B cell (primary cell): Measurements from ENCODE around the gene CDT1. TPM values are rescaled to one million over a fixed set of nuclear protein-coding genes. Genes with fewer than 3 reads are reported as not detected.

Experiments
- ATAC-seq: fragments of 200-7000 bp; cut with Tn5 transposase; one replicate; pipeline ENCODE4 v1.10.0; 2021; ENCODE audit warnings: low read depth, mild to moderate bottlenecking, moderate number of reproducible peaks, moderate library complexity
- CTCF ChIA-PET: fragments of 350-600 bp; sonication (Branson Sonifier 250); formaldehyde crosslinking; loops from one replicate; lab custom pipeline; 2021; ENCODE audit warnings: antibody characterized with exemption, inconsistent platforms; lab: Charles Lee
- POLR2A ChIA-PET: fragments of 350-600 bp; sonication (Branson Sonifier 250); formaldehyde crosslinking; loops from one replicate; lab custom pipeline; 2021; ENCODE audit warnings: antibody characterized with exemption; lab: Charles Lee
- DNase-seq: peaks from one replicate; pipeline ENCODE4 v3.0.0; 2013
- H2AFZ ChIP-seq: 2 replicates; pipeline ENCODE4 v1.6.1; 2012; ENCODE audit warnings: mild to moderate bottlenecking, low read depth, low read length; ENCODE audit not compliant: insufficient read depth, poor library complexity, severe bottlenecking
- H3K27ac ChIP-seq, 2 donors: 1 replicate in 1 of 2; 2 replicates in 1 of 2; pipeline ENCODE4 v1.5.1; 2012 to 2013; ENCODE audit warnings: low read length in 2 of 2, mild to moderate bottlenecking in 2 of 2, moderate library complexity in 1 of 2
- H3K27me3 ChIP-seq, 4 experiments: fragments of 200-600 bp in 1 of 4; sonication (generic) in 1 of 4; replicated peaks in 1 of 4; 1 replicate in 2 of 4; 2 replicates in 2 of 4; pipeline versions ENCODE4 v1.6.1 to v1.7.0; 2013 to 2016; ENCODE audit warnings: low read length in 3 of 4, mild to moderate bottlenecking in 2 of 4, mixed read lengths in 1 of 4, moderate library complexity in 1 of 4; ENCODE audit not compliant: insufficient read depth in 4 of 4, control insufficient read depth in 3 of 4; ENCODE audit errors: control extremely low read depth in 1 of 4
- H3K36me3 ChIP-seq, 2 experiments: replicated peaks in 1 of 2; 1 replicate in 1 of 2; 2 replicates in 1 of 2; pipeline versions ENCODE4 v1.6.1 to v1.7.1; 2013; ENCODE audit warnings: low read length in 1 of 2; ENCODE audit not compliant: insufficient read depth in 2 of 2, control insufficient read depth in 1 of 2; ENCODE audit errors: control extremely low read depth in 1 of 2, extremely low read depth in 1 of 2
- H3K4me1 ChIP-seq, 2 donors: fragments of 200-600 bp in 1 of 2; sonication (generic) in 1 of 2; 1 replicate in 1 of 2; 2 replicates in 1 of 2; pipeline versions ENCODE4 v1.5.1 to v1.6.1; 2013 to 2017; ENCODE audit warnings: low read length in 2 of 2; ENCODE audit not compliant: control insufficient read depth in 2 of 2, insufficient read depth in 2 of 2
- H3K4me2 ChIP-seq: replicated peaks from 2 replicates; pipeline ENCODE3; 2012; ENCODE audit warnings: mild to moderate bottlenecking, low read depth, low read length; ENCODE audit not compliant: poor library complexity, severe bottlenecking
- H3K4me3 ChIP-seq, 5 experiments: fragments of 200-600 bp in 1 of 5; sonication (generic) in 1 of 5; 1 replicate in 3 of 5; 2 replicates in 2 of 5; pipeline versions ENCODE4 v1.5.1 to v1.7.0; 2011 to 2016; ENCODE audit warnings: low read length in 4 of 5, mild to moderate bottlenecking in 4 of 5, low read depth in 2 of 5, control low read depth in 1 of 5, moderate library complexity in 1 of 5; ENCODE audit not compliant: insufficient read depth in 1 of 5; ENCODE audit errors: control extremely low read depth in 1 of 5, extremely low read depth in 1 of 5
- H3K79me2 ChIP-seq: fragments of 200-600 bp; sonication (generic); one replicate; pipeline ENCODE4 v1.6.0; 2016; ENCODE audit warnings: low read length; ENCODE audit not compliant: control insufficient read depth, insufficient read depth
- H3K9ac ChIP-seq: fragments of 200-600 bp; sonication (generic); 2 replicates; pipeline ENCODE4 v1.6.1; 2017; ENCODE audit warnings: mild to moderate bottlenecking, low read length, moderate library complexity
- H3K9me3 ChIP-seq, 3 donors: one replicate each; pipeline versions ENCODE4 v1.6.1 to v1.7.1; 2013; ENCODE audit warnings: low read length in 2 of 3; ENCODE audit not compliant: control insufficient read depth in 2 of 3, insufficient read depth in 1 of 3; ENCODE audit errors: control extremely low read depth in 1 of 3
- H4K20me1 ChIP-seq: 2 replicates; pipeline ENCODE4 v1.6.0; 2012; ENCODE audit warnings: mild to moderate bottlenecking, low read length; ENCODE audit not compliant: insufficient read depth, control insufficient read depth, poor library complexity, severe bottlenecking
- H3K27ac Mint-ChIP-seq: one replicate; pipeline ENCODE4 v1.8.0; 2021; ENCODE audit warnings: mixed read lengths
- H3K27me3 Mint-ChIP-seq: one replicate; pipeline ENCODE4 v1.8.0; 2021; ENCODE audit warnings: mixed read lengths
- H3K4me1 Mint-ChIP-seq: one replicate; pipeline ENCODE4 v1.8.0; 2021; ENCODE audit warnings: mixed read lengths
- H3K4me3 Mint-ChIP-seq: one replicate; pipeline ENCODE4 v1.8.0; 2021; ENCODE audit warnings: mixed read lengths
- H3K9me3 Mint-ChIP-seq: one replicate; pipeline ENCODE4 v1.8.0; 2022; ENCODE audit warnings: mixed read lengths; ENCODE audit not compliant: insufficient read depth
- EZH2 ChIP-seq: IDR thresholded peaks from 2 replicates; pipeline ENCODE4 v1.6.1; 2012; ENCODE audit warnings: borderline replicate concordance, low read depth, mild to moderate bottlenecking, moderate library complexity, low read length; ENCODE audit not compliant: insufficient read depth, poor library complexity, severe bottlenecking
- WGBS: methylation state at CpG from one replicate; pipeline ENCODE4 v1.1.5; 2013; ENCODE audit warnings: missing lambda C conversion rate; ENCODE audit not compliant: insufficient coverage; 5-methylcytosine and 5-hydroxymethylcytosine counted together
- intact Hi-C: fragments of 100-400 bp; cut with micrococcal nuclease; formaldehyde crosslinking; loops from one replicate; pipeline ENCODE4 v1.10.0; 2022
- polyA plus RNA-seq: library from polyadenylated mRNA; depleted of rRNA; stranded (reverse); fragments of >200 nt; gene quantifications from 2 replicates; pipeline ENCODE4 v1.2.3, GENCODE V29; 2012
- total RNA-seq, 2 donors: library from RNA; stranded (reverse); fragments of 120-200 nt in 1 of 2; gene quantifications; 1 replicate in 1 of 2; 2 replicates in 1 of 2; pipeline versions ENCODE4 v1.2.3 to v1.2.4, GENCODE V29; 2013 to 2022
- TF ChIP-seq, protein P1 (sequence below): fragments of 200-600 bp; IDR thresholded peaks from one replicate; pipeline ENCODE4 v1.8.0; 2022; ENCODE audit warnings: antibody characterized with exemption, mild to moderate bottlenecking

The CDT1 gene
- total and polyA plus RNA-seq, 2 donors (not counting 1 experiment from before 2014, with no cell fraction given) = 0.27 to 0.36 TPM

DNA sequence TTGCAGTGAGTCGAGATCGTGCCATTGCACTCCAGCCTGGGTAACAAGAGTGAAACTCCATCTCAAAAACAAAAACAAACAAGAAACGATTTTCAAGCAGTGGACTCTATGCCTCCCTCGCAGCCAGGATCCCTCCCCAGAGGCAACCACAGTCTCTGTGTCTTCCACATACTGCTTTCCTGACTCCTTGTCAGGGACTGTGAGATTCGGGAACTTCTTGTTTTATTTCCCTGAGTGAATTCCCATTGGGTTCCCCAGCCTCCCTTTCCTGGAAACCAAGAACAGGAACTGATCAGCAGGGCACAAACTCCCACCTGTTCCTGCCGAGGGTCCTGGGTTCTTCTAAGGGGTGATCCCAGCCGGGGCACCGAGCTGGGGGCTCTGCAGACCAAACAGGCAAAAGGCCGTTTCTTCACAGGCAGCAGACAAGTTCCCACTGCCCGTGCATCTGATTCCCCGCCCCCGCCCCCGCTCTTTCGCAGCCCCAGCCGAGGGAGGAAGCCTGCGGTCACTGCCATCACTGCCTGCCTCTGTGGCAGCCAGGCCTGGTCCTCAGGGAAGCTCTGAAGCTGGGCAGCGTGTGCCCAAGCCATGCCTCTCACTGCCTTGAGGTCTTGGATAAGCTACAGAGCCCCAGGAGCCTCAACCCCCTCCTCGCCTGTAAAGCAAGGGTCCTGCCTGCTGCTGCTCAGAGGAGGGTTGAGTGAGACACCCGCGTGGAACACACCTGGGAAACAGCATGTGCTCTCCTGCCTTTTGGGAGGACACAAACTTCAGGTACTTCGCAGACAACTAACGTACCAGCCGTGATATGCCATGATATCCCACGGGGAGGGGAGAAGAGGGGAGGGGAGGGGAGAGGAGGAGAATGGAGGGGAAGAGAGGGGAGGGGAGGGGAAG is 13.0 kb upstream of the CDT1 start:
- TF ChIP-seq, protein P1, sequence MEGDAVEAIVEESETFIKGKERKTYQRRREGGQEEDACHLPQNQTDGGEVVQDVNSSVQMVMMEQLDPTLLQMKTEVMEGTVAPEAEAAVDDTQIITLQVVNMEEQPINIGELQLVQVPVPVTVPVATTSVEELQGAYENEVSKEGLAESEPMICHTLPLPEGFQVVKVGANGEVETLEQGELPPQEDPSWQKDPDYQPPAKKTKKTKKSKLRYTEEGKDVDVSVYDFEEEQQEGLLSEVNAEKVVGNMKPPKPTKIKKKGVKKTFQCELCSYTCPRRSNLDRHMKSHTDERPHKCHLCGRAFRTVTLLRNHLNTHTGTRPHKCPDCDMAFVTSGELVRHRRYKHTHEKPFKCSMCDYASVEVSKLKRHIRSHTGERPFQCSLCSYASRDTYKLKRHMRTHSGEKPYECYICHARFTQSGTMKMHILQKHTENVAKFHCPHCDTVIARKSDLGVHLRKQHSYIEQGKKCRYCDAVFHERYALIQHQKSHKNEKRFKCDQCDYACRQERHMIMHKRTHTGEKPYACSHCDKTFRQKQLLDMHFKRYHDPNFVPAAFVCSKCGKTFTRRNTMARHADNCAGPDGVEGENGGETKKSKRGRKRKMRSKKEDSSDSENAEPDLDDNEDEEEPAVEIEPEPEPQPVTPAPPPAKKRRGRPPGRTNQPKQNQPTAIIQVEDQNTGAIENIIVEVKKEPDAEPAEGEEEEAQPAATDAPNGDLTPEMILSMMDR = no peak
- TF ChIP-seq EZH2 = no peak
- POLR2A ChIA-PET = interaction anchor here (1.2 kb wide), 1 partner anchor 9 kb away, joined by 4 read pairs; no protein-coding TSS in a partner anchor
- Histone ChIP-seq H3K27me3 (no peaks in the 10 kb centered on the region), H2AFZ (peak overlapping the region; percentile 42), H3K27ac (peak overlapping the region; percentile 36 to 64), H4K20me1 (no peaks in the 10 kb centered on the region), H3K36me3 (no peaks in the 10 kb centered on the region), H3K4me3 (peak overlapping the region in 1 of 5 experiments; percentile 41), H3K9me3 (peaks cover 0 to 3% (median 0%) of the 10 kb centered on the region in 3 donors), H3K79me2 (no peaks in the 10 kb centered on the region), H3K9ac (peak overlapping the region; percentile 39), H3K4me2 (peak overlapping the region; percentile 82), H3K4me1 (peaks cover 55 to 66% of the 10 kb centered on the region in 2 donors)
- CTCF ChIA-PET = no interaction called here
- Mint-ChIP-seq H3K9me3 (no peaks in the 10 kb centered on the region), H3K27ac (peak overlapping the region; percentile 80), H3K27me3 (no peaks in the 10 kb centered on the region), H3K4me3 (peak overlapping the region; percentile 63), H3K4me1 (peaks cover 49% of the 10 kb centered on the region)
- intact Hi-C loops = no loop called here
- ATAC-seq = peak; percentile 64
- WGBS = 3% methylated on average over 17 of the region's 24 CpGs
- peak; percentile 70 for DNase-seq

DNA sequence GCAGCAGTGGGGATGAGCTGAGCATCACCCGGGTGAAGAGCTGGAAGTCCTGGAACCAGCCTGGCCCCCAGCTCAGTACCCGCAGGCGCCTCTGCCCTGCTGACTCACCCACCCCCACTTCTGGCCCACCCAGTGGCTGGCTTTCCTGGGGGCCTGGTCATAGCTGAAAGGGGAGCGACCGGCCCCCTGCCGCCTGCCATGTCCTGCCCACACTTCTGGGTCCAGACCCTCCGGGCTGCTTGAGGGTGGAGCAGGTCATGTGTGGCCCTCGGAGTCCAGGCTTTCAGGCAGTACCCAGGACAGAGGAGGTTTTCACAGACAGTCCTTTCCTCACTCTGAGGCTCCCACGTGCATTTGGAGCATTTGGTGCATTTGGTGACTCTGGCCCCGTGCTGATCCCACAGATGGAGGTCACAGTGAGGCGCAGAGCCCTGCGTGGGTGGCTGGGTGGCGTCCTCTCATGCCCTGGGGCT is 11.5 kb upstream of the CDT1 start:
- no peak overlapping the region for H2AFZ ChIP-seq
- no peak for DNase-seq
- H3K4me2 ChIP-seq = peak overlapping the region; percentile 46
- H3K9ac ChIP-seq = no peak overlapping the region
- peak overlapping the region in 1 of 2 donors; percentile 19 for H3K27ac ChIP-seq
- H3K9me3 ChIP-seq = peaks cover 0 to 3% (median 0%) of the 10 kb centered on the region in 3 donors
- H4K20me1 ChIP-seq = no peaks in the 10 kb centered on the region
- peaks cover 52 to 62% of the 10 kb centered on the region in 2 donors for H3K4me1 ChIP-seq
- no peaks in the 10 kb centered on the region for H3K27me3 Mint-ChIP-seq
- ChIA-PET CTCF (no interaction called here), POLR2A (interaction anchor here (0.6 kb wide), 2 partner anchors 11 to 20 kb away, joined by 4 to 7 read pairs; no protein-coding TSS in a partner anchor)
- H3K4me3 Mint-ChIP-seq = no peak overlapping the region
- no peak for ATAC-seq
- WGBS = 67% methylated on average over 13 of the region's 13 CpGs
- H3K4me3 ChIP-seq = no peak overlapping the region
- H3K79me2 ChIP-seq = no peaks in the 10 kb centered on the region
- H3K36me3 ChIP-seq = no peaks in the 10 kb centered on the region
- H3K27ac Mint-ChIP-seq = no peak overlapping the region
- no peaks in the 10 kb centered on the region for H3K27me3 ChIP-seq
- intact Hi-C loops = no loop called here
- TF ChIP-seq, protein P1 = no peak
- no peak for TF ChIP-seq EZH2
- H3K9me3 Mint-ChIP-seq = no peaks in the 10 kb centered on the region
- H3K4me1 Mint-ChIP-seq = peaks cover 49% of the 10 kb centered on the region
